HG03521 (cell line): Measurements from ENCODE around the gene POT1.

Experiments used
- ATAC-seq: cut with Tn5 transposase; IDR thresholded peaks from one replicate; pipeline ENCODE4 v1.9.1; 2021; ENCODE audit warnings: mild to moderate bottlenecking, moderate library complexity; ENCODE audit not compliant: unreplicated experiment

Gene POT1

GRCh38 chr7:124912972-124913371, 16.7 kb downstream of the POT1 start:
- ATAC-seq = no peak

GRCh38 chr7:124909808-124910207, 19.8 kb downstream of the POT1 start:
- ATAC-seq = no peak

- no peak for ATAC-seq
Observed at GRCh38 chr7:124908259-124908658, 21.4 kb downstream of the POT1 start.

GRCh38 chr7:124907490-124907889, 22.1 kb downstream of the POT1 start:
- ATAC-seq = no peak

- no peak for ATAC-seq
Observed at GRCh38 chr7:124898531-124898930, 31.1 kb downstream of the POT1 start.

GRCh38 chr7:124896001-124896400, 33.6 kb downstream of the POT1 start:
- ATAC-seq = no peak

GRCh38 chr7:124893140-124893827, 36.3 kb downstream of the POT1 start:
- peak; percentile 82 for ATAC-seq

- ATAC-seq = no peak
Observed at GRCh38 chr7:124887247-124887646, 42.4 kb downstream of the POT1 start.

- no peak for ATAC-seq
Observed at GRCh38 chr7:124881981-124882380, 47.6 kb downstream of the POT1 start.

- ATAC-seq = no peak
Observed at GRCh38 chr7:124879771-124880170, 49.9 kb downstream of the POT1 start.

- no peak for ATAC-seq
Observed at GRCh38 chr7:124879103-124879502, 50.5 kb downstream of the POT1 start.

GRCh38 chr7:124874644-124875163, 54.9 kb downstream of the POT1 start:
- ATAC-seq = no peak

GRCh38 chr7:124857672-124858235, 71.9 kb downstream of the POT1 start:
- no peak for ATAC-seq

GRCh38 chr7:124856299-124856888, 73.2 kb downstream of the POT1 start:
- ATAC-seq = peak; percentile 51

GRCh38 chr7:124843336-124843735, 86.3 kb downstream of the POT1 start:
- no peak for ATAC-seq

GRCh38 chr7:124840435-124840834, 89.2 kb downstream of the POT1 start:
- no peak for ATAC-seq

GRCh38 chr7:124839687-124840086, 89.9 kb downstream of the POT1 start:
- ATAC-seq = no peak

- no peak for ATAC-seq
Observed at GRCh38 chr7:124836173-124836572, 93.5 kb downstream of the POT1 start.

GRCh38 chr7:124818807-124819206, 110.8 kb downstream of the POT1 start:
- ATAC-seq = no peak

- no peak for ATAC-seq
Observed at GRCh38 chr7:124813994-124814798, 115.4 kb downstream of the POT1 start.

GRCh38 chr7:124812764-124813163, 116.9 kb downstream of the POT1 start:
- no peak for ATAC-seq
